ENCODE data around the gene ARCN1.

The ARCN1 gene

DNA sequence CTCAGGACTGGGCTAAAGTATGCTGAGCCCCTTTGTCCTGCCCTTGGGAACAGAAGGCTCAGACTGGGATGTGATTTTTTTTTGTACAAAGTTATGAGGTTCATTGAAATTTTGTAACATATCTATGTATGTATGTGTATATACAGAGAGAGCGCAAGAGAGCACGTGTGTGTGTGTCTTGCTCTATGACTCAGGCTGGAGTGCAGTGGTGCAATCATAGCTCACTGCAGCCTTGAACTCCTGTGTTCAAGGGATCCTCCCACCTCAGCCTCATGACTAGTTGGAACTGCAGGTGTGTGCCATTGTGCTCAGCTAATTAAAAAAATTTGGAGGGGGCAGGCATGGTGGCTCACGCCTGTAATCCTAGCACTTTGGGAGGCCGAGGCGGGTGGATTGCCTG is 35.5 kb upstream of the ARCN1 start:
- no peak for DNase-seq (ENCODE audit: extremely low read depth, insufficient read length)
- H3K27me3 ChIP-seq (replicated peaks; ENCODE audit: control insufficient read depth, insufficient read depth, low read length): no peaks in the 10 kb centered on the region
- TF ChIP-seq, protein P1, sequence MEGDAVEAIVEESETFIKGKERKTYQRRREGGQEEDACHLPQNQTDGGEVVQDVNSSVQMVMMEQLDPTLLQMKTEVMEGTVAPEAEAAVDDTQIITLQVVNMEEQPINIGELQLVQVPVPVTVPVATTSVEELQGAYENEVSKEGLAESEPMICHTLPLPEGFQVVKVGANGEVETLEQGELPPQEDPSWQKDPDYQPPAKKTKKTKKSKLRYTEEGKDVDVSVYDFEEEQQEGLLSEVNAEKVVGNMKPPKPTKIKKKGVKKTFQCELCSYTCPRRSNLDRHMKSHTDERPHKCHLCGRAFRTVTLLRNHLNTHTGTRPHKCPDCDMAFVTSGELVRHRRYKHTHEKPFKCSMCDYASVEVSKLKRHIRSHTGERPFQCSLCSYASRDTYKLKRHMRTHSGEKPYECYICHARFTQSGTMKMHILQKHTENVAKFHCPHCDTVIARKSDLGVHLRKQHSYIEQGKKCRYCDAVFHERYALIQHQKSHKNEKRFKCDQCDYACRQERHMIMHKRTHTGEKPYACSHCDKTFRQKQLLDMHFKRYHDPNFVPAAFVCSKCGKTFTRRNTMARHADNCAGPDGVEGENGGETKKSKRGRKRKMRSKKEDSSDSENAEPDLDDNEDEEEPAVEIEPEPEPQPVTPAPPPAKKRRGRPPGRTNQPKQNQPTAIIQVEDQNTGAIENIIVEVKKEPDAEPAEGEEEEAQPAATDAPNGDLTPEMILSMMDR (IDR thresholded peaks at IDR 0.05; ENCODE audit: insufficient read depth, low read length, poor library complexity, severe bottlenecking): no peak
- H3K36me3 ChIP-seq (ENCODE audit: control insufficient read depth, insufficient read depth, low read length): no peaks in the 10 kb centered on the region
- H3K4me3 ChIP-seq (replicated peaks; ENCODE audit: low read depth, low read length): no peak overlapping the region

DNA sequence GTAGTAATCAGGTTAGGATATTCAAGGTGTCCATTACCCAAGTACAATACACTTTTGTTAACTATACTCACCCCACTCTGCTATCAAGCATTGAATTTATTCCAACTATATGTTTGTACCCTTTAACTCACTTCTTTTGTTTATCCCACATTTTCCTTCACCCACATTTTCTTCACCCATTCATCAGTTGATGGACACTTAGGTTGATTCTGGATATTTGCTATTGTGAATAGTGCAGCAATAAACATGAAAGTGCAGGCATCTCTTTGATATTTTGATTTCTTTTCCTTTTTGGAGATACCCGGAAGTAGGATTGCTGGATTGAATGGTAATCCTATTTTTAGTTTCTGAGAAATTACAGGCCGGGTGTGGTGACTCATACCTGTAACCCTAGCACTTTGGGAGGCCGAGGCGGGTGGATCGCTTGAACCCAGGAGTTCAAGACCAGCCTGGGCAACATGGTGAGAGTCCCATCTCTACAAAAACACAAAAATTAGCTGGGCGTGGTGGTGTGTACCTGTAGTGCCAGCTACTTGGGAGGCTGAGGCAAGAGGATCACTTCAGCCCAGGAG is 34.7 kb upstream of the ARCN1 start:
- DNase-seq (ENCODE audit: extremely low read depth, insufficient read length): no peak
- Histone ChIP-seq H3K27me3 (replicated peaks; ENCODE audit: control insufficient read depth, insufficient read depth, low read length) (no peaks in the 10 kb centered on the region), H3K36me3 (ENCODE audit: control insufficient read depth, insufficient read depth, low read length) (no peaks in the 10 kb centered on the region), H3K4me3 (replicated peaks; ENCODE audit: low read depth, low read length) (no peak overlapping the region)
- TF ChIP-seq, protein P1 (IDR thresholded peaks at IDR 0.05; ENCODE audit: insufficient read depth, low read length, poor library complexity, severe bottlenecking): no peak

DNA sequence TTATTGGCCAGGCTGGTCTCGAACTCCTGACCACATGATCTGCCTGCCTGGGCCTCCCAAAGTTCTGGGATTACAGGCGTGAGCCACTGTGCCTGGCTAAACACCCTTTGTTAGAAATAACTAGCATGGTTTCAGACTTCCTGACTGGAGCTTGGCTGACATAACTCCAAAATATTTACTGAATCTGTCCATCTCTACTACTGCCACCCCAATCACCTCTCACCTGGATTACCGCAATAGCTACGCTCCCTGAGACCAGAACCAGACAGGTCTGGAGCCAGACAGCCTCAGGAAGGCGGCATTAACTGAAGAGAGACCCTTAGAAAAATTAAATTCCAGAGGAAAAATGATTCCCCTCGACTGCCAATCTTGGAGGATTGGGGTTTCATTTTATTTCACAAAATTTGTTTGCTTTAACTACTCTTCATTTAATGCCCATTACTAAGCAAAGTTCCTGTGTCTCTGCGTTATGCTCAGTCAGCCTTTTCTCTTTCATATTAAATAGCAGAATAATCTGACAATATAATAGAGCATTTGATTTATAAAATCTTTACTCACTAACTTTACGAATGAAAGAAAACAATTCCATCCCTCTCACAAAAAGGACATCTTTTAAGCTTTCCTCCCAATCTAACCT is 28.1 kb upstream of the ARCN1 start:
- Histone ChIP-seq H3K36me3 (ENCODE audit: control insufficient read depth, insufficient read depth, low read length) (no peaks in the 10 kb centered on the region), H3K4me3 (replicated peaks; ENCODE audit: low read depth, low read length) (no peak overlapping the region), H3K27me3 (replicated peaks; ENCODE audit: control insufficient read depth, insufficient read depth, low read length) (no peaks in the 10 kb centered on the region)
- TF ChIP-seq, protein P1 (IDR thresholded peaks at IDR 0.05; ENCODE audit: insufficient read depth, low read length, poor library complexity, severe bottlenecking): no peak
- no peak for DNase-seq (ENCODE audit: extremely low read depth, insufficient read length)

DNA sequence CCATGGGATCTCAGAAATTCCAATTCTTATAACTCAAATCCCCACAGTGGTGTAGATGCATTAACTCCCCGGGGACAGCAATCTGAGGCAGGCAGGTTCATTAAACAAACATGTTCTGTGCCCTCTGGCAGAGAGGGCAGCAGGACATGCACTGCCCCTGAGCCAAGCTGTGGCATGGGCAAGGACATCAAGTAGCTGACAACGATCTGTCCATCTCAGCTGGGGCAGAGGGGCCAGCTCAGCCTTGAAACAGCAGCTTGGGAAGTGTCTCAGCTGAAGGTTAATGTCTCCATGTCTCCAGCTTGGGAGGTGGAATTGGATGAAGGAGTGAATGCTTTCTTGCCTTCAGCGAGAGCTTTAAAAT is 27.6 kb upstream of the ARCN1 start:
- TF ChIP-seq, protein P1 (IDR thresholded peaks at IDR 0.05; ENCODE audit: insufficient read depth, low read length, poor library complexity, severe bottlenecking): no peak
- H3K27me3 ChIP-seq (replicated peaks; ENCODE audit: control insufficient read depth, insufficient read depth, low read length): no peaks in the 10 kb centered on the region
- no peaks in the 10 kb centered on the region for H3K36me3 ChIP-seq (ENCODE audit: control insufficient read depth, insufficient read depth, low read length)
- no peak overlapping the region for H3K4me3 ChIP-seq (replicated peaks; ENCODE audit: low read depth, low read length)
- DNase-seq (ENCODE audit: extremely low read depth, insufficient read length): no peak

DNA sequence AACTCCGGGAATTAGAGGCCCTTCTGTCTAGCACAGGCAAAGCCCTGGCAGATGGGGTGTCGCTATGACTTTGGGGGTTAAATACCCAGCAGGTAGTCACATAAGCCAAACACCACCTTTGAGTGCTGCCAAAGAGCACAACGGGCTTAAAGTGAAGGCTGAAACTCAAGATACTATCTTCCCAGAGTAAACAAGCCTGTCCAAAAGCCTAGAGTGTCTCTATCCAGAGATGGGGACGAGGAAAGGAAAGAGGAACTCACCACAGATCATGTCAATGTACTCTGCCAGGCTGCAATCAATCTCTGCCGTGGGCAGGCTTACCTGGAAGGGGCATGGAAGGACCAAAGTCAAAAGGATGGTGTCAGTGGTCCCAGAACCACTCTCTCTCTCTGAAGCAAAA is 26.7 kb upstream of the ARCN1 start:
- TF ChIP-seq, protein P1 (IDR thresholded peaks at IDR 0.05; ENCODE audit: insufficient read depth, low read length, poor library complexity, severe bottlenecking): no peak
- no peak overlapping the region for H3K4me3 ChIP-seq (replicated peaks; ENCODE audit: low read depth, low read length)
- no peaks in the 10 kb centered on the region for H3K27me3 ChIP-seq (replicated peaks; ENCODE audit: control insufficient read depth, insufficient read depth, low read length)
- DNase-seq (ENCODE audit: extremely low read depth, insufficient read length): no peak
- H3K36me3 ChIP-seq (ENCODE audit: control insufficient read depth, insufficient read depth, low read length): no peaks in the 10 kb centered on the region

All from GM06990 (cell line).